ENCODE results near the gene DMKN. TPM values are rescaled to one million over a fixed set of nuclear protein-coding genes. Genes with fewer than 3 reads are reported as not detected.

Gene DMKN
- total and polyA plus RNA-seq, 2 of the 8 experiments (the other 6 are each of a cell fraction or from before 2014, with no cell fraction given), result 290 to 330 TPM

- Histone ChIP-seq H4K91ac (replicated peaks; ENCODE audit: insufficient read length, low read length) (no peak overlapping the region), H3K4ac (replicated peaks; ENCODE audit: insufficient read length, low read depth, low read length) (no peak overlapping the region), H4K20me1 (replicated peaks in 1 of 2; ENCODE audit: control insufficient read depth in 1 of 2, insufficient read depth in 2 of 2, low read length in 2 of 2) (no peaks in the 10 kb centered on the region), H3K9ac (replicated peaks in 1 of 4; ENCODE audit: extremely low read depth in 1 of 4, low read depth in 3 of 4, low read length in 3 of 4) (no peak overlapping the region; a peak in 1 of 7 replicates), H3K4me2 (ENCODE audit: insufficient read depth in 1 of 2, low read depth in 2 of 2, low read length in 2 of 2) (no peak overlapping the region), H2BK120ac (replicated peaks; ENCODE audit: low read depth, low read length) (no peak overlapping the region), H3K79me2 (ENCODE audit: control insufficient read depth in 1 of 2, insufficient read depth in 2 of 2, low read length in 2 of 2) (no peaks in the 10 kb centered on the region), H3K9me3 (ENCODE audit: insufficient read depth in 2 of 2, low read depth in 1 of 2, low read length in 1 of 2) (no peaks in the 10 kb centered on the region), H2BK12ac (ENCODE audit: low read depth, low read length) (no peak overlapping the region; the same call in 1 of the 2 replicates), H2BK20ac (ENCODE audit: low read length) (no peak overlapping the region), H3K14ac (ENCODE audit: insufficient read length) (no peak overlapping the region), H3K23me2 (ENCODE audit: low read depth, low read length) (peaks cover 4% of the 10 kb centered on the region; the same call in 1 of the 2 replicates), H3K27ac (ENCODE audit: low read depth, low read length) (no peak overlapping the region), H4K8ac (ENCODE audit: extremely low read depth, insufficient read depth, low read length) (no peak overlapping the region), H3K36me3 (ENCODE audit: control insufficient read depth in 2 of 4, insufficient read depth in 4 of 4, low read length in 3 of 4) (no peaks in the 10 kb centered on the region), H3K4me1 (replicated peaks in 1 of 4; ENCODE audit: control insufficient read depth in 3 of 4, insufficient read depth in 4 of 4, low read length in 3 of 4) (peaks cover 0 to 14% (median 5%) of the 10 kb centered on the region in 4 experiments; a peak in 5 of 7 replicates), H3K27me3 (replicated peaks in 1 of 4; ENCODE audit: control insufficient read depth in 3 of 4, extremely low read depth in 1 of 4, insufficient read depth in 3 of 4, low read length in 3 of 4) (peaks cover 0 to 17% (median 14%) of the 10 kb centered on the region in 4 experiments; a peak in 6 of 7 replicates), H2BK15ac (ENCODE audit: low read length) (no peak overlapping the region), H3K79me1 (ENCODE audit: low read depth, low read length) (no peaks in the 10 kb centered on the region; the same call in 1 of the 2 replicates), H2AFZ (ENCODE audit: low read length) (no peak overlapping the region), H2BK5ac (ENCODE audit: low read depth, low read length) (no peak overlapping the region), H2AK5ac (ENCODE audit: low read depth, low read length) (no peak overlapping the region), H3K56ac (replicated peaks; ENCODE audit: insufficient read length, low read depth, low read length) (no peak overlapping the region), H3K23ac (ENCODE audit: insufficient read length) (no peak overlapping the region), H3K4me3 (ENCODE audit: extremely low read depth in 1 of 4, insufficient read depth in 2 of 4, low read depth in 3 of 4, low read length in 4 of 4) (no peak overlapping the region), H4K5ac (ENCODE audit: insufficient read length, low read depth, low read length) (no peak overlapping the region), H3K18ac (ENCODE audit: extremely low read depth, low read length) (no peak overlapping the region)
- 73% methylated on average over 6 of the region's 6 CpGs; no CpG with 5 or more reads in 1 of the 2 experiments for WGBS, 2 experiments (ENCODE audit: extremely low coverage in 1 of 2, insufficient coverage in 1 of 2, insufficient read length in 1 of 2, insufficient replicate concordance in 2 of 2, low coverage in 1 of 2, low lambda C conversion rate in 2 of 2, missing lambda C conversion rate in 1 of 2)
- ChIA-PET CTCF (ENCODE audit: partially characterized antibody) (interaction anchor here (1.0 to 1.8 kb wide), 4 partner anchors 10 to 25 kb away, joined by 3 to 7 read pairs (median 4); no protein-coding TSS in a partner anchor), POLR2A (ENCODE audit: partially characterized antibody) (interaction anchor here (0.8 to 1.8 kb wide), 6 partner anchors 14 to 91 kb away, joined by 3 to 9 read pairs (median 4); no protein-coding TSS in a partner anchor)
- DNase-seq (ENCODE audit: low read depth in 1 of 2, low spot score in 2 of 2) (no peak), FAIRE-seq (no peak)
- TF ChIP-seq NANOG (IDR thresholded peaks at IDR 0.05; ENCODE audit: insufficient read depth, low read depth, low read length, poor library complexity, severe bottlenecking), result no peak
- TF ChIP-seq SRF (IDR thresholded peaks at IDR 0.05; ENCODE audit: low read depth, low read length), result no peak
- TF ChIP-seq RBBP5 (IDR thresholded peaks at IDR 0.05; ENCODE audit: borderline replicate concordance, low read depth, low read length), result no peak
- TF ChIP-seq EP300 (IDR thresholded peaks at IDR 0.05; ENCODE audit: borderline replicate concordance in 1 of 2, low read depth in 2 of 2, low read length in 2 of 2), result no peak
- no peak for TF ChIP-seq SIRT6 (IDR thresholded peaks at IDR 0.05; ENCODE audit: low read length)
- no peak for TF ChIP-seq GABPA (IDR thresholded peaks at IDR 0.05; ENCODE audit: borderline replicate concordance, insufficient read depth, low read length)
- no peak for TF ChIP-seq HDAC6 (IDR thresholded peaks at IDR 0.05; ENCODE audit: low read depth, low read length)
- no peak for TF ChIP-seq RAD21 (IDR thresholded peaks at IDR 0.05 in 1 of 2, conservative IDR thresholded peaks at IDR 0.05 in 1 of 2; ENCODE audit: low read depth in 2 of 2, low read length in 2 of 2)
- no peak for TF ChIP-seq CTBP2 (IDR thresholded peaks at IDR 0.05; ENCODE audit: borderline replicate concordance, insufficient read depth, insufficient read length, low read length)
- no peak for TF ChIP-seq E2F6 (IDR thresholded peaks at IDR 0.05)
- TF ChIP-seq SAP30 (IDR thresholded peaks at IDR 0.05; ENCODE audit: insufficient read depth, insufficient replicate concordance, low read length), result no peak
- no peak for TF ChIP-seq CHD1 (IDR thresholded peaks at IDR 0.05; ENCODE audit: low read depth, low read length)
These were observed 17.8 kb upstream of the DMKN start for GRCh38 chr19:35531291-35531690.

Data from H1 (cell line).